ENCODE results near the gene CCNH. TPM values are rescaled to one million over a fixed set of nuclear protein-coding genes. Genes with fewer than 3 reads are reported as not detected.

The CCNH gene
- polyA plus RNA-seq, 1 of the 3 experiments (the other 2 are of a cell fraction) = 29.1 TPM

GRCh38 chr5:87457706-87458105 is 45.0 kb upstream of the CCNH start:
- Histone ChIP-seq H3K27ac (ENCODE audit: low read depth in 2 of 2, low read length in 1 of 2) (no peak overlapping the region), H3K4me1 (ENCODE audit: control insufficient read depth in 1 of 2, insufficient read depth in 2 of 2, low read depth in 1 of 2, low read length in 1 of 2) (no peaks in the 10 kb centered on the region), H3K9me3 (no peaks in the 10 kb centered on the region), H3K9me2 (no peaks in the 10 kb centered on the region), H2AFZ (ENCODE audit: low read depth) (no peak overlapping the region), H3F3A (replicated peaks; ENCODE audit: insufficient read depth) (no peaks in the 10 kb centered on the region), H3K79me2 (ENCODE audit: insufficient read depth) (no peaks in the 10 kb centered on the region), H3K9ac (no peak overlapping the region), H4K20me1 (ENCODE audit: insufficient read depth) (no peaks in the 10 kb centered on the region), H3K4me3 (ENCODE audit: low read depth in 2 of 2, low read length in 1 of 2) (no peak overlapping the region), H3K27me3 (ENCODE audit: insufficient read depth) (no peaks in the 10 kb centered on the region; the same call in 1 of the 2 replicates), H3K4me2 (no peak overlapping the region), H3K36me3 (replicated peaks in 1 of 2; ENCODE audit: control insufficient read depth in 1 of 2, insufficient read depth in 2 of 2, low read length in 1 of 2) (no peaks in the 10 kb centered on the region)
- TF ChIP-seq TCF12 (IDR thresholded peaks at IDR 0.05) = no peak
- TF ChIP-seq PBX3 (IDR thresholded peaks at IDR 0.05) = no peak
- TF ChIP-seq, protein P1, sequence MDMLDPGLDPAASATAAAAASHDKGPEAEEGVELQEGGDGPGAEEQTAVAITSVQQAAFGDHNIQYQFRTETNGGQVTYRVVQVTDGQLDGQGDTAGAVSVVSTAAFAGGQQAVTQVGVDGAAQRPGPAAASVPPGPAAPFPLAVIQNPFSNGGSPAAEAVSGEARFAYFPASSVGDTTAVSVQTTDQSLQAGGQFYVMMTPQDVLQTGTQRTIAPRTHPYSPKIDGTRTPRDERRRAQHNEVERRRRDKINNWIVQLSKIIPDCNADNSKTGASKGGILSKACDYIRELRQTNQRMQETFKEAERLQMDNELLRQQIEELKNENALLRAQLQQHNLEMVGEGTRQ (IDR thresholded peaks at IDR 0.05; ENCODE audit: borderline replicate concordance, low read depth, low read length) = no peak
- no peak for TF ChIP-seq FOXJ3 (CRISPR knock-in tag; IDR thresholded peaks at IDR 0.05)
- TF ChIP-seq FOSL2 (IDR thresholded peaks at IDR 0.05; ENCODE audit: borderline replicate concordance, low read depth) = no peak
- TF ChIP-seq JUND (IDR thresholded peaks at IDR 0.05) = no peak
- TF ChIP-seq RAD21 (IDR thresholded peaks at IDR 0.05; ENCODE audit: low read length) = no peak
- no peak for TF ChIP-seq GATA2 (CRISPR knock-in tag; IDR thresholded peaks at IDR 0.05)
- TF ChIP-seq EZH2phosphoT487 (IDR thresholded peaks at IDR 0.05; ENCODE audit: borderline replicate concordance, low read depth) = no peak
- TF ChIP-seq GABPA (IDR thresholded peaks at IDR 0.05; ENCODE audit: low read depth) = no peak
- TF ChIP-seq RCOR1 (IDR thresholded peaks at IDR 0.05; ENCODE audit: low read length) = no peak
- TF ChIP-seq CHD2 (IDR thresholded peaks at IDR 0.05; ENCODE audit: low read length, partially characterized antibody) = no peak
- TF ChIP-seq FOXM1 (IDR thresholded peaks at IDR 0.05; ENCODE audit: low read depth) = no peak
- TF ChIP-seq TAF1 (IDR thresholded peaks at IDR 0.05; ENCODE audit: borderline replicate concordance, low read depth, low read length) = no peak
- no peak for TF ChIP-seq RXRA (IDR thresholded peaks at IDR 0.05; ENCODE audit: borderline replicate concordance, low read depth)
- POLR2A ChIA-PET = no interaction called here
- DNase-seq = no peak
- CTCF ChIA-PET = interaction anchor here (1.3 kb wide), 1 partner anchor 9 kb away, joined by 4 read pairs; no protein-coding TSS in a partner anchor

GRCh38 chr5:87453801-87454200 is 41.1 kb upstream of the CCNH start:
- Histone ChIP-seq H3K4me3 (ENCODE audit: low read depth in 2 of 2, low read length in 1 of 2) (no peak overlapping the region), H3F3A (replicated peaks; ENCODE audit: insufficient read depth) (no peaks in the 10 kb centered on the region), H3K9me3 (no peaks in the 10 kb centered on the region), H3K4me1 (ENCODE audit: control insufficient read depth in 1 of 2, insufficient read depth in 2 of 2, low read depth in 1 of 2, low read length in 1 of 2) (no peaks in the 10 kb centered on the region), H4K20me1 (ENCODE audit: insufficient read depth) (no peaks in the 10 kb centered on the region), H3K79me2 (ENCODE audit: insufficient read depth) (no peaks in the 10 kb centered on the region), H3K9me2 (no peaks in the 10 kb centered on the region), H3K9ac (no peak overlapping the region), H3K4me2 (no peak overlapping the region), H3K36me3 (replicated peaks in 1 of 2; ENCODE audit: control insufficient read depth in 1 of 2, insufficient read depth in 2 of 2, low read length in 1 of 2) (no peaks in the 10 kb centered on the region), H2AFZ (ENCODE audit: low read depth) (no peak overlapping the region), H3K27ac (ENCODE audit: low read depth in 2 of 2, low read length in 1 of 2) (no peak overlapping the region), H3K27me3 (ENCODE audit: insufficient read depth) (no peaks in the 10 kb centered on the region; the same call in 1 of the 2 replicates)
- 52% methylated on average over 1 of the region's 1 CpG for WGBS (ENCODE audit: low lambda C conversion rate)
- CTCF ChIA-PET = no interaction called here
- POLR2A ChIA-PET = no interaction called here
- no peak for DNase-seq
- no peak for TF ChIP-seq CTCF (IDR thresholded peaks at IDR 0.05)
- TF ChIP-seq, protein P1 (IDR thresholded peaks at IDR 0.05; ENCODE audit: borderline replicate concordance, low read depth, low read length) = no peak
- no peak for TF ChIP-seq POLR2AphosphoS5 (IDR thresholded peaks at IDR 0.05; ENCODE audit: low read depth, low read length)
- no peak for TF ChIP-seq SMC3 (IDR thresholded peaks at IDR 0.05; ENCODE audit: low read depth, low read length)
- no peak for TF ChIP-seq RFX5 (IDR thresholded peaks at IDR 0.05; ENCODE audit: low read length)
- TF ChIP-seq FOXJ3 (CRISPR knock-in tag; IDR thresholded peaks at IDR 0.05) = no peak
